IPS-20b (cell line): ENCODE data around the gene KLHDC7B.
A peak's percentile ranks its signal among the peaks of the same experiment; 100 is the strongest.
"Not testable (repeated sequence)": the region's sequence is repeated elsewhere in the genome, so short reads cannot be mapped to it uniquely, and the experiment has no call there.

Source experiments
- H3K27ac ChIP-seq: one replicate; pipeline ENCODE4 v1.5.1; 2013; ENCODE audit warnings: low read length
- H3K27me3 ChIP-seq: 2 replicates; pipeline ENCODE4 v1.6.1; 2013; ENCODE audit warnings: mild to moderate bottlenecking, low read length, inconsistent platforms; ENCODE audit not compliant: insufficient read depth
- H3K36me3 ChIP-seq: 2 replicates; pipeline ENCODE4 v1.6.1; 2013; ENCODE audit warnings: low read depth, mild to moderate bottlenecking, inconsistent platforms, low read length, moderate library complexity; ENCODE audit not compliant: insufficient read depth
- H3K4me1 ChIP-seq: 2 replicates; pipeline ENCODE4 v1.6.1; 2013; ENCODE audit warnings: mild to moderate bottlenecking, control low read depth, inconsistent platforms, low read length, moderate library complexity; ENCODE audit not compliant: insufficient read depth
- H3K4me3 ChIP-seq: 2 replicates; pipeline ENCODE4 v1.5.1; 2013; ENCODE audit warnings: mild to moderate bottlenecking, low read length, inconsistent platforms
- H3K9ac ChIP-seq: 2 replicates; pipeline ENCODE4 v1.6.1; 2013; ENCODE audit warnings: low read depth, mild to moderate bottlenecking, inconsistent platforms, low read length, moderate library complexity
- H3K9me3 ChIP-seq: 2 replicates; pipeline ENCODE4 v1.6.1; 2013; ENCODE audit warnings: mild to moderate bottlenecking, low read depth, low read length, inconsistent platforms; ENCODE audit not compliant: insufficient read depth

KLHDC7B gene

DNA sequence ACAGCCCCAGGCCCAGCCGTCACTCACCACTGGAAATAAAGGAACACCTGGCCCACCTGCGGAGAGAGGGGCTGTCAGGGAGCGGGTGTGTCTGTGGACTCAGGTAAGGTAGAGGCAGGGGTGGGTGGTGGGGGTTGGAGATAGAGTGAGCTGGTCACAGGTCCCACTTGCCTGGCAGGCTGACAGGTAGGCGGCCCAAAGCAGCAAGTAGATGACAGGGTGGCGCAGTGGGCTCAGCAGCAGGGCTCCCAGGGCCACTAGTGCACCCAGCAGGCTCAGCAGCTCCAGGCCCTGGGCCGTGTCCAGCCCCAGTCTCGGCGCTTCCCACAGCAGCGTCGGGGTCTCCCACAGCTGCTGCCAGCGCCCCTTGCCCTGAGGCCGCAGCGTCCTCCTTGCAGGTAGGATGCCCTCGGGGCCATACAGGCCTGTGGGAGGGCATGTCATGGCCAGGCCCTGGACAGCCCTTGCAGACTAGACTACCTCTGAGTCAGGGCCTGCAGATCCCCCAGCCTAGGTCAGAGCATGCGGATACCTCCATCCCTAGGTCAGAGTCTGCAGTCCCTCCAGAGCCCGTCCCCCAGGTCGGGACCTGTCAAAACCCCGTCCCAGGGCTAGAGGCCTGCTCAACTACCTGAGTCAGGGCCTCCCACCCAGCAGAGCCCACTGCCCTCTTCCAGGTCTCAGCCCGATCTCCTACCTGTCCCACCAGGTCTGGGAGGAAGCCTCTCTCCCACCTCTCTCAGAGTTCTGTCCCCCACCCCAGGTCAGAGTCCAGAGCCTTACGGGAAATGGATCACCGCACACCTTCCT is 38.9 kb upstream of the KLHDC7B start:
- no peaks in the 10 kb centered on the region; the same call in 1 of the 2 replicates for H3K4me1 ChIP-seq
- H3K9me3 ChIP-seq: no peaks in the 10 kb centered on the region
- peak overlapping the region; percentile 88 for H3K9ac ChIP-seq
- peak overlapping the region; percentile 95 for H3K4me3 ChIP-seq
- H3K27me3 ChIP-seq: no peaks in the 10 kb centered on the region
- peaks cover 6% of the 10 kb centered on the region; the same call in 1 of the 2 replicates for H3K36me3 ChIP-seq
- no peak overlapping the region for H3K27ac ChIP-seq

DNA sequence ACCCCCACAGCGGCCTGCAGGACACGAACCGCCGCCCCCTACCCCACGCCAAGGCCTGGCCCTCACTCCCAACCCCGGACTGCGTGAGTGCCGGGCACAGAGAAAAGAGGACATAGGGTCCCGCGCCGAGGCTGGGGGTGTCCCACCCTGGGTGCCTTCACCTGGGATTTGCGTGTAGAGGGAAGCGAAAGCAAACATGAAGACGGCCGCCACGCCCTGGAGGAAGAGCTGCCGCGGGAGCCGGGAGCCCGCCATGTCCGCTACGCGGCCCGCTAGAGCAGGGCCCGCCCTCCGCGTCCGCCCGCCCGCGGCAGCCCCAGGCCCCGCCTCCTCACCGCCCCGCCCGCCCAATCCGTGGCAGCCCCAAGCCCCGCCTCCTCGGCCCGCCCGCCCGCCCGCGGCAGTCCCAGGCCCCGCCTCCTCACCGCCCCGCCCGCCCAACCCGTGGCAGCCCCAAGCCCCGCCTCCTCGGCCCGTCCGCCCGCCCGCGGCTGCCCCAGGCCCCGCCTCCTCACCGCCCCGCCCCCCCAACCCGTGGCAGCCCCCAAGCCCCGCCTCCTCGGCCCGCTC is 38.2 kb upstream of the KLHDC7B start, which contains the start of gene LMF2:
TSS of gene LMF2 (minus strand) at position 282 of the 570 bp plus-strand sequence. CDS start at position 255, 27 bp downstream.
- no peak within 1 kb of the TSS for H3K27ac ChIP-seq
- H3K4me3 ChIP-seq: peak within 1 kb of the TSS; percentile 97
- no peaks in the 10 kb centered on the region; the same call in 1 of the 2 replicates for H3K4me1 ChIP-seq
- peak within 1 kb of the TSS; percentile 88 for H3K9ac ChIP-seq
- no peaks in the 10 kb centered on the region for H3K27me3 ChIP-seq
- H3K9me3 ChIP-seq: no peaks in the 10 kb centered on the region
- H3K36me3 ChIP-seq: peaks cover 12% of the 10 kb centered on the region

DNA sequence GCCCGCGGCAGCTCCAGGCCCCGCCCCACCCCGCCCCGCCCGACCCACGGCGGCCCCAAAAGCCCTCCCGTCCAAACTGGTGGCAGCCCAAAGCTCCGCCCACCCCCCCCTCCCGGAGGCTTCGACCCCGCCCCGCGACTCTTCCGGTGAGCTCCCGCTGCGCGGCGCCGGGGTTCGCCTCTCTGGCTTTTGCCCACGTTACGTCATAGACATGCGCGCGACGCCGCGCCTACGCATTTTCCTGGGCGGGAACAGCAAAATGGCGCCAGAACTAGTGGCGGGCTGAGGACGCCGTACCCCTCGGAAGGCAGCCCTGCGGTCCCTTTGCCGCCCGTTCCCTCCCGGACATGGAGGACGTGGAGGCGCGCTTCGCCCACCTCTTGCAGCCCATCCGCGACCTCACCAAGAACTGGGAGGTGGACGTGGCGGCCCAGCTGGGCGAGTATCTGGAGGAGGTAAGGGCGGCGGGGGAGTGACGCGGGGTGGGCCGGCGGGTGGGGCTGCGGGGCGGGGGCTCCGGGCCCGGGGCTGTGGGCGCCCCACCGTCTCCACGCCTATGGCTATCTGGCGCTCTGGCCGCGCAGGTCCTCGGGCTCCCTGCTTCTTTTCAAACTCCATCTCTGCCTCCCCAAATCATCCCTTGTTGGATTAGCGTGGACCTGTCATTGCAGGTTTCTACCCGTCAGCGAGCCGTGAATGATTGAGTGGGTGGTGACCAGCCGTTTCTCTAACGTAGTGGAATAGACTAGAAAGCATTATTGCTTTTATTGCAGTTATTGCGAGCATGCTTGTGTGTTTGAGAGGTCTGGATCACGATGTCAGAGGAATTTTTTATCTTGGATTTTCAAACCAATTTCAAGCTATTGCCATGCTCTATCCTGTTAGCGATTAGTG is 37.5 kb upstream of the KLHDC7B start, which contains the start of gene NCAPH2:
TSS of gene NCAPH2 (plus strand) at position 234 of the 894 bp plus-strand sequence. CDS start at position 348, 114 bp downstream.
- Histone ChIP-seq H3K4me3 (peak within 1 kb of the TSS; percentile 97), H3K9me3 (no peaks in the 10 kb centered on the region), H3K27me3 (no peaks in the 10 kb centered on the region), H3K4me1 (no peaks in the 10 kb centered on the region; the same call in 1 of the 2 replicates), H3K27ac (no peak within 1 kb of the TSS), H3K9ac (peak within 1 kb of the TSS; percentile 88), H3K36me3 (peaks cover 14% of the 10 kb centered on the region)

DNA sequence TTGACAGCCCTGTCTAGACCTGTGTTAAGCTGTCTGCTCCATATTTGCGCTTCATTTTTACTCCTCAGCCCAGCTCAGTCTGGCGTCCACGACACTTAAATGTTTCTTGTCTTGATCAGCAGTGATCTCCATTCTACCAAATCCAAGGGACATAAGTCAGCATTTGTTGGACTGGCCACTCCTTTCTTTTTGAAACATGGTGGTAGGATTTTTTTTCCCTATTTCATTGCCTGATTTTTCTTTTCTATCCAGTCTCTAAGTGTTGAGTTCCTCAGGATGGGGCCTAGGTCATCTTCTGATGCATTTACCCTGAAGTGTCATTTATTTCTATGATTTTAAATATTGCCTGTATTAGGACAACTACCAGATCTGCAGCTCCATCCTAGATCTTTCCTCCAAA is 36.8 kb upstream of the KLHDC7B start:
- H3K27ac ChIP-seq: no peak overlapping the region
- peak overlapping the region; percentile 85 for H3K9ac ChIP-seq

DNA sequence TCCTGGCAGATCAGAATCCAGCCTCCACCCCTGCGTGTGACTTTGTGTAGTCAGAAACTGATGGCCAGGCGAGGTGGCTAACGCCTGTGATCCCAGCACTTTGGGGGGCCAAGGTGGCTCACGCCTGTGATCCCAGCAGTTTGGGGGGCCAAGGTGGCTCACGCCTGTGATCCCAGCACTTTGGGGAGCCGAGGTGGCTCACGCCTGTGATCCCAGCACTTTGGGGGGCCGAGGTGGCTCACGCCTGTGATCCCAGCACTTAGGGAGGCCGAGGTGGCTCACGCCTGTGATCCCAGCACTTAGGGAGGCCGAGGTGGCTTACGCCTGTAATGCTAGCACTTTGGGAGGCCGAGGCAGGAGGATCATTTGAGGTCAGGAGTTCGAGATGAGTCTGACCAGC is 32.5 kb upstream of the KLHDC7B start:
- Histone ChIP-seq H3K4me1 (no peaks in the 10 kb centered on the region), H3K36me3 (peaks cover 27% of the 10 kb centered on the region), H3K9me3 (no peaks in the 10 kb centered on the region), H3K27ac (no peak overlapping the region), H3K4me3 (no peak overlapping the region), H3K27me3 (no peaks in the 10 kb centered on the region), H3K9ac (no peak overlapping the region)

More for the DNA sequence above, 36.8 kb upstream of the KLHDC7B start:
- Histone ChIP-seq H3K4me1 (no peaks in the 10 kb centered on the region; the same call in 1 of the 2 replicates), H3K9me3 (no peaks in the 10 kb centered on the region), H3K36me3 (peaks cover 14% of the 10 kb centered on the region), H3K4me3 (peak overlapping the region; percentile 97), H3K27me3 (no peaks in the 10 kb centered on the region)

DNA sequence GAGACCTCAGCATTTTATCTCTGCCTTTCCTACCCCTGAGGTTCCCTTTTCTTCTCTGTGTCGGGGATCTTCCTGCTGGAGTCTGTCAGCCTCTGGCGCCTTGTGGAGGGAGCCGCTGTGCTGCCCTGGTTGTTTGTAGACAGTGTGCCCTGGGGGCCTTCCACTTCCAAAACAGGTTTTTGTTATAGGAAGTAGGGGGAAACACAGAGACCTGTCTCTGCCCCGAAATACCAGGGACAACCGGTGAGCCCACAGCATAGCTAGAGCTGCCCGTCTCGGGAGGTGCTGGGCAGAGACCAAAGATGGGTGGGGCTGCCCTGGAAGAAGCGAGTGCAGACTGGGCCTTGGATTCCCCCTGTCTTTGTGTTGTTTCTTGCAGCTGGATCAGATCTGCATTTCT is 29.6 kb upstream of the KLHDC7B start:
- H3K4me1 ChIP-seq: no peaks in the 10 kb centered on the region
- no peaks in the 10 kb centered on the region for H3K27me3 ChIP-seq
- H3K4me3 ChIP-seq: no peak overlapping the region
- no peak overlapping the region for H3K9ac ChIP-seq
- H3K9me3 ChIP-seq: no peaks in the 10 kb centered on the region
- H3K36me3 ChIP-seq: peaks cover 48% of the 10 kb centered on the region
- no peak overlapping the region for H3K27ac ChIP-seq

DNA sequence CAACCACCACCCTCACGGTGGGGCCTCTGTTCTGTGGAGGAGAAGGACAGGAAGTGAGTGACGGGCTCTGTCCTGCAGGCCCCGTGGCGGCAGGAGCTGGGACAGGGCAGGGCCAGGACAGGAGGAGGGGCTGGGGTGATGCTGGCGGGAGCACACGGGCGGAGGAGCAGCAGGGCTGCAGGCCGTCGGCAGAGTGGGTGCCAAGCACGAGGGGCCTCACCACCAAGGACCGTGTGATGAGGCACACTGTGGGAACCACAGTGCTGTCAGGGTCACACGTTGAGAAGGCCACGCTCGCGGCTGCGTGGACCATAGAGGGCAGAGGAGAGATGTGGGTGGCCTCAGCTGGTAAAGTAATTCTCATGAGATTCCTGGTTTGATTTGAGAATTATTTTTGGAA is 28.8 kb upstream of the KLHDC7B start:
- Histone ChIP-seq H3K4me1 (no peaks in the 10 kb centered on the region), H3K4me3 (no peak overlapping the region), H3K9me3 (no peaks in the 10 kb centered on the region), H3K27ac (no peak overlapping the region), H3K9ac (no peak overlapping the region), H3K27me3 (no peaks in the 10 kb centered on the region), H3K36me3 (peaks cover 54% of the 10 kb centered on the region)

DNA sequence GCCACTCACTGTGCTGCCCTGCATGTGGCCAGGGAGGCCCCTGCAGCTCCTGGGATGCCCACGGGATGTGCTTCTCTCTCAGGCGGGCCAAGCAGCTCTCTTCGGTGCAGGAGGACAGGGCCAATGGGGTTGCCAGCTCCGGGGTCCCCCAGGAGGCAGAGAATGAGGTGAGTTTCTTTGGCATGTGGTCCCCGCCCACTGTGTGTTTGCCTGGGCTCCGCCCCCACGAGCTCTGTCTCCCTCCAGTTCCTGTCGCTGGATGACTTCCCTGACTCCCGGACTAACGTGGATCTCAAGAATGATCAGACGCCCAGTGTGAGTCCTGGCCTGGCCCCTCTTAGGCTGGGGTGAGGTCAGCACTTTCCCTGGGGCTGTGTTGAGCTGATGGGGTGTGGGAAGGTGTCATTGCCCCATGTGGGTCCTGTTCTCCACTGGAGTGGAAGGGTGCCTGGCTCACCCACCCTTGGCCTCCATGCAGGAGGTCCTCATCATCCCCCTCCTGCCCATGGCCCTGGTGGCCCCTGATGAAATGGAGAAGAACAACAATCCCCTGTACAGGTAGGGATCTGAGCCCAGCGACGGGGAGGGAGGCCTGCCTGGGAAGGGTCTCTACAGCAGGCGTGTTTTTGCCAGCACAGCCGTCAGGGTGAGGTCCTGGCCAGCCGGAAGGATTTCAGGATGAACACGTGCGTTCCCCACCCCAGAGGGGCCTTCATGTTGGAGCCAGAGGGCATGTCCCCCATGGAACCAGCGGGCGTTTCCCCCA is 28.0 kb upstream of the KLHDC7B start:
- H3K27me3 ChIP-seq: no peaks in the 10 kb centered on the region
- H3K9me3 ChIP-seq: no peaks in the 10 kb centered on the region
- no peak overlapping the region for H3K9ac ChIP-seq
- H3K4me1 ChIP-seq: no peaks in the 10 kb centered on the region
- H3K36me3 ChIP-seq: peaks cover 55% of the 10 kb centered on the region
- no peak overlapping the region for H3K27ac ChIP-seq
- no peak overlapping the region for H3K4me3 ChIP-seq

DNA sequence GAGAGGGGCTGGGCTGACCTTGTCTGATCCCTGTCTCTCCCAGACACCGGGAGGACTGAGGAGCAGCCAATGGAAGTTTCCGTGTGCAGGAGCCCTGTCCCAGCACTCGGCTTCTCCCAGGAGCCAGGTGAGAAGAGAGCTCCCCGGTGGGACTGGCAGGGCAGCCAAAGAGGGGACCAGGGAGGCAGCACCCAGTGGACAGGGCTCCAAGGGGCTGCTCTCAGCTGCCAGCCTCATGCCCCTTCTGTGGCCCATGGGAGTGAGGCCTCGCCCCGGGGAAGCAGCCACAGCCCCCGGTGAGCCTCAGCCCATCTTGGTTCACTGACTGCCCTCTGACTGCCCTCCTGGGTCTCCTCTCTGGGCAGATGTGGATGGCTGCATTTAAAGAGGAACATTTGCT is 27.1 kb upstream of the KLHDC7B start:
- Histone ChIP-seq H3K9me3 (no peaks in the 10 kb centered on the region), H3K9ac (no peak overlapping the region), H3K36me3 (peaks cover 64% of the 10 kb centered on the region)

DNA sequence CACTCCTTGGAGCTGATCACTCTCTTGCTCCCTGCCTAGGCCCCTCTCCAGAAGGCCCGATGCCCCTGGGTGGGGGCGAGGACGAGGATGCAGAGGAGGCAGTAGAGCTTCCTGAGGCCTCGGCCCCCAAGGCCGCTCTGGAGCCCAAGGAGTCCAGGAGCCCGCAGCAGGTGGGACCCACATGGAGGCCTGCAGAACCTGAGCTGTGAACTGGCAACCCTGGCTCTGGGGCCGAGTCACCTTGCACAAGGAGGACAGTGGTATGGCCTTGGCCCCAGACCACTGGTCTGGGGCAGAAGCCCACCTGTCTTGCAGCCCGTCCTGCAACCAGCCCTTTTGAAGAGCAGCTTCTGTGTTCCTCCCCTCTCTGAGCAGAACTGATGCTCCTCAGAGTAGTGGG is 26.5 kb upstream of the KLHDC7B start:
- no peak overlapping the region for H3K9ac ChIP-seq
- no peak overlapping the region for H3K4me3 ChIP-seq
- H3K27ac ChIP-seq: no peak overlapping the region
- peaks cover 70% of the 10 kb centered on the region for H3K36me3 ChIP-seq
- H3K9me3 ChIP-seq: no peaks in the 10 kb centered on the region
- no peaks in the 10 kb centered on the region for H3K27me3 ChIP-seq
- no peaks in the 10 kb centered on the region for H3K4me1 ChIP-seq

More for the DNA sequence above, 27.1 kb upstream of the KLHDC7B start:
- Histone ChIP-seq H3K4me1 (no peaks in the 10 kb centered on the region), H3K4me3 (no peak overlapping the region), H3K27me3 (no peaks in the 10 kb centered on the region), H3K27ac (no peak overlapping the region)

DNA sequence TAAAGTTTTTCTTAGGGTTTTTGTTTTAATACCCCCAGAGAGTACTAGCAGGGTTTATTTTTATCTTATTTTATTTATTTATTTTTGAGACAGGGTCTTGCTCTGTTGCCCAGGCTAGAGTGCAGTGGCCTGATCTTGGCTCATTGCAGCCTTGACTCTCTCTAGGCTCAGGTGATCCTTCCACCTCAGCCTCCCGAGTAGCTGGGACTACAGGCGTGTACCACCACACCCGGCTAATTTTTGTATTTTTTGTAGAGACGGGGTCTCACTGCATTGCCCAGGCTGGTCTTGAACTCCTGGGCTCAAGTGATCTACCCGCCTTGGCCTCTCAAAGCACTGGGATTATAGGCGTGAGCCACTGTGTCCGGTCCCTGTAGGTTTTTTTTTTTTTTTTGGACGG is 25.5 kb upstream of the KLHDC7B start:
- not testable (repeated sequence) for H3K27ac ChIP-seq, H3K4me1 ChIP-seq, H3K4me3 ChIP-seq, H3K9me3 ChIP-seq, H3K27me3 ChIP-seq, H3K9ac ChIP-seq
- peaks cover 73% of the 10 kb centered on the region for H3K36me3 ChIP-seq
